ENCODE results near the gene MSMP.
A peak's percentile ranks its signal among the peaks of the same experiment; 100 is the strongest.

MSMP gene

DNA sequence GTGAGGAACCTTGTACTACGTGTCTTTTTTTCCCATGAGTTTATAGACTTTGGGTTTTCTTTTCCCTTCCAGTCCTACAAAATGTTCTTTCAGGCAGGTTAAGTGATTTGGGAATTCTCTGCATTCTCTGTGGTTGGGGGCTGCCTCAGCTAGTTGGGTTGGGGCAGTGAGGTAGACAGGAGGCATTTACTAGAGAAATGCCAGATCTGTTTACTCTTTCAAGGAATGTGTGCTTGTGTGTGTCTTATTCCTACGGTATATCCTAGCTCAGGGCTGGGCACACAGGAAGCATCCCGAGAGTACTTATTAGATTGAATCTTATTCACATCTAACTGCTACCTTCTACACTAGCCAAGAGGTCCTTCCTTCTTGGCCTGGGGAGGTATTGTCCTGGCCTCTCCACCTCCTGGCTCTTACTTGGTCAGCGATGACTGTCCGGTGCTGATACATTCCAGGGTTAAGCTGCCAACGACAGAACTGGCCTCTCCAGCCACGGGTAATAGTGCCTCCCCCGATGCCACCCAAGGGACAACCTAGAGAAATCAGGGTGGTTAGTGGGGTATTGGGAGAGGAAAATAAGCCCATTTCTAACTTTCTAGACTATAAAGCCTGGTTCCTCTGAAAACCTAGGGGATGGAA is 10.1 kb downstream of the MSMP start:
- DNase-seq (ENCODE audit: low read depth): no peak

DNA sequence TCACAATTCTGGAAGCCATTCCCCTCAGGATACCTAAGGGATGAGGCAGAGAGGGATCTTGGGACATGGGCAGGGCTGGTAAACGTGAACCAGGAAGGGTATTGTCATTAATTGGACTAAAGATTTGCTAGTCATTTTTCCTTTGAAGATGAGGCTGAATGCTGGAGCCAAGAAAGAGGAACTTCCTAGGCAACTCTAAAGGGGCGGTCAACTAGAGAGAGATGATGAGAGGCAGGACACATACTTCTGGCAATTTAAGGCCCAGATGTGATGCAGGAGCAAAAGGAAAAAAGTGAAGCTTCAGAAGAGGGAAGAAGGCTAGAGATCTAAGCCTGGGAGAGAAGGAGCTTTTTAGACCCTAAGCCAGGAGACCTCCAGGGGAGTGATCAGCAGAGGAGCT is 10.6 kb downstream of the MSMP start:
- DNase-seq (ENCODE audit: low read depth): no peak

DNA sequence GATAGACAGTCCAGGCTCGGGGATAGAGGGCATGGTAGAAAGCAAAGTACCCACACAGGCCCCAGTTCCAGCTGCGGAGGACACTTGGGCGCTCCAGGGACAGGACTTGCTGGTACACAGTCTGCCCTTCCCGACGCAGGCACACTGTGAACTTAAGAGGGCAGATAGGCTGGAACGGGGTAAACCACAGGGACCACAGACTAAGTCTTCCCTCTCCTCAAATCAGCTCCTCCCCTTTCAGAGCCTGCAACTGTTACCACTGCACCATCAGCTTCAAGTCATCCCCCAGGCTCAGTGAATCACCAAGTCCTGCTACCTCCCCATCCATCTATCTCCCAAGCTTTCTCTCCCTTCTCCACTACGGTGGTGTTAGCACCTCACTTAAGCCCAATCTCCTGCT is 12.3 kb downstream of the MSMP start:
- DNase-seq (ENCODE audit: low read depth): no peak

DNA sequence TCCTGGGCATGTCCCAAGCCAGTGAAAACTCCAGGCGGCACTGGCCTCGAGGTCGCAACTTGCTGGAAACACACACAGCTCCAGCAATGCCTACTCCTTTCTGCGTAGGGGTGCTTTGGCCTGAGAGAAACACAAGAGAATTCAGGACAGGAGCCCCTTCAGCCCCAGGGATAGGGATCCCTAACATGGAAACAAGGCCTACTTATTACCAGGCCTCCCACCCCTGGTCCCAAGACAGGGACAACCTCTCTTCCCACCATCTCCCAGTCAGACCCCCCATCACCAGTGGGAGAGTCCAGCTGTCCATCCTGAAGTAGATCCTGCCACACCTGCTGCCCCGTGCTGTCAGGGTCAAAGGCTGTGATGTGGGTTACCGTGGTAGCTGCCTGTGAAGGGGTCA is 13.8 kb downstream of the MSMP start:
- DNase-seq (ENCODE audit: low read depth): no peak

DNA sequence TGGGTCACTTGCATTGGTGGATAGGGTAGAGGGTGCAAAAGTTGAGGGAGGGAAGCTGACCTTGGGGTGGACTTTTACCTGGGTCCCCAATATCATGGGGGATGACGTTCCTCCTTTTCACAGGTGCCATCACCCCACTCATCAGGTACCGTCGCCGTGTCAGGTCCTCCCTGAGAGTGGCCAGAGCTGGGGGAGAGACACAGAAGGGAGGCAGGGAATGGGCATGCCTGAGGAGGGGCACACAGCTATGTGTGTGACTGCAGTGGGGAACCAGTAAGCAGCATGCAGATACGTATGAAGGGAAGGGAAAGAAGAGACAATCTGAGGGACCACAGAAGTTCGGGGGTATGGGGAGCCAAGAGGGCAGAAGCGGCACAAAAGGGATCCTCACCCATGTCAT is 15.2 kb downstream of the MSMP start:
- DNase-seq (ENCODE audit: low read depth): no peak

DNA sequence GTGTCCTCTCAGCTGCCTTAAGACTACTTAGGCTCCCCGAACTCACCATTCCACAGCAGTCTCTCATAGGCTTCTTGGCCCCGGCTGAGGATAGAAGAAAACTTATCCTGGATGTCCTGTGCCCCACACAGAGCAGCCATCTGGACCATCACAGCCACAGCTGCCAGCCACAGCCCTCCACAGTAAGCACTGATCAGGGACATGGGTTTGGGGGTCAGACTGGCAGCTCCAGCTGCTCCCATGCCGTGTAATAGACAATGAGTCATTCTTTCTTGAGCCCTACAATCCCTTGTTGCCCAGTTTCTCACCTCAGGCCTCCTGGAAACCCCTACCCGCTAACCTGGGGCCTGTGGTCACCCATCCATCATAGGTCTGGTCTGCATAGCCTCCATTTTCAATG is 15.9 kb downstream of the MSMP start:
- no peak for DNase-seq (ENCODE audit: low read depth)

DNA sequence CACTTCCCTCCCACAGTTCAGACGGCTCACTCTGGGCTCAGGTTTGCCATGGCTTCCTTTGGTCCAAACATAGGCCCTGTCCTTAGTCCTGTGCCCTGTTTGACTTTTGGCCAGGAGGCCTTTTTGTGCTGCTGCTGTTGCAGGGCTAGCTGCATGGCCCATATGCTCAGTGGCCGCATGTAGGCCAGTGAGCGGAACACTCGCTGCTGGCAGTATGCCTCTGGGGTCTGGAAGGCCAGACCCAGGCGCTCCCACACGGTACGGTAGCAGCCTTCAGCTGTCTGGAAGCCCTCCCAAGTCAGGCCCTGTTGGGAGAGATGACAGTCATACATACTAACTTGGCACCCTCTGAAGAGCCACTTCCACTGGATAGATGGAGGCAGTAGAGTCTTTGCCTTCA is 16.9 kb downstream of the MSMP start:
- DNase-seq (ENCODE audit: low read depth): no peak

DNA sequence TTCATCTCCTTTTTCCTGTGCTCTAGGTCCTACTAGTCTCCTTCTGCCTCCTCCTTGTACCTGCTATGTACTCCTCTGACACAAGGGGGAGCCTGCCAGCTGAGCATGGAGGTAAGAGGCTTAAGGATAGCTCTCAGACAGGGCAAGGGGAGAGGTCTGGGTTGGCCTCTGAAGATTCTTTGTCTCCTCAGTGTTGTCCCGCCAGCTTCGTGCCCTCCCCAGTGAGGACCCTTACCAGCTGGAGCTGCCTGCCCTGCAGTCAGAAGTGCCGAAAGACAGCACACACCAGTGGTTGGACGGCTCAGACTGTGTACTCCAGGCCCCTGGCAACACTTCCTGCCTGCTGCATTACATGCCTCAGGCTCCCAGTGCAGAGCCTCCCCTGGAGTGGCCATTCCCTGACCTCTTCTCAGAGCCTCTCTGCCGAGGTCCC is 17.9 kb downstream of the MSMP start:
- no peak for DNase-seq (ENCODE audit: low read depth)

DNA sequence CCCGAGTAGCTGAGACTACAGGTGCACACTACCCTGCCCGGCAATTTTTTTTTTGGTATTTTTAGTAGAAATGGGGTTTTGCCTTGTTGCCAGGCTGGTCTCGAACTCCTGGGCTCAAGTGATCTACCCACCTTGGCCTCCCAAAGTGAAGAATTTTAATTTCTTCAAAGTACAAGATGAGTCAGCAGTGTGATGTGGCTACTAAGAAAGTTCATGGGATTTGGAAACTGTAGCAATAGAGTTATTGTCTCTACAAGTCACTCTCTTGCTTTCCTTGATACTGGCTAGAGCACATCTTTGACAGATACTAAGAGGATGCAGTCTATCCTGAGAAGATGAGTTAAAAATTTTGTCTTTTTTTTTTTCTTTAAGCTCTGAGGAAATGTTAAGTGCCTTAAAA is 20.0 kb downstream of the MSMP start:
- DNase-seq (ENCODE audit: low read depth): no peak

DNA sequence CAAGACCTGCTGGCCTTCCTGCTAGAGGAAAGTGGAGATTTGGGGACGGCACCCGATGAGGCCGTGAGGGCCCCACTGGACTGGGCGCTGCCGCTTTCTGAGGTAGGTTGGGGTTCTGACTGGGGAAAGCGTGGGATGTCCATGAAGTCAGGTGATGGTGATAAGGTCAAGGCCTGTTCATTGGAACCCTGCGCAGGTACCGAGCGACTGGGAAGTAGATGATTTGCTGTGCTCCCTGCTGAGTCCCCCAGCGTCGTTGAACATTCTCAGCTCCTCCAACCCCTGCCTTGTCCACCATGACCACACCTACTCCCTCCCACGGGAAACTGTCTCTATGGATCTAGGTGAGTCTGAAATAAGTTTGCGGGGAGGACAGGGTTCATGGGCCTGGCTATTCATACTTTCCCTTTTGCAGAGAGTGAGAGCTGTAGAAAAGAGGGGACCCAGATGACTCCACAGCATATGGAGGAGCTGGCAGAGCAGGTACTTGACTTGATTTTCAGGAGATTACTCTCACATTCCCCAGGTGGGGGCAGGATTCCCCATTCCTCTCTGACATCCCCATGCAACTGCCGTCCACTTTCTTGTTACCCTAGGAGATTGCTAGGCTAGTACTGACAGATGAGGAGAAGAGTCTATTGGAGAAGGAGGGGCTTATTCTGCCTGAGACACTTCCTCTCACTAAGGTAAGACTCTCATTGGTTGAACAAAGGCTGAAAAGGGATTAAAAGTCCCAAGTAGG is 21.1 kb downstream of the MSMP start:
- DNase-seq (ENCODE audit: low read depth): no peak

DNA sequence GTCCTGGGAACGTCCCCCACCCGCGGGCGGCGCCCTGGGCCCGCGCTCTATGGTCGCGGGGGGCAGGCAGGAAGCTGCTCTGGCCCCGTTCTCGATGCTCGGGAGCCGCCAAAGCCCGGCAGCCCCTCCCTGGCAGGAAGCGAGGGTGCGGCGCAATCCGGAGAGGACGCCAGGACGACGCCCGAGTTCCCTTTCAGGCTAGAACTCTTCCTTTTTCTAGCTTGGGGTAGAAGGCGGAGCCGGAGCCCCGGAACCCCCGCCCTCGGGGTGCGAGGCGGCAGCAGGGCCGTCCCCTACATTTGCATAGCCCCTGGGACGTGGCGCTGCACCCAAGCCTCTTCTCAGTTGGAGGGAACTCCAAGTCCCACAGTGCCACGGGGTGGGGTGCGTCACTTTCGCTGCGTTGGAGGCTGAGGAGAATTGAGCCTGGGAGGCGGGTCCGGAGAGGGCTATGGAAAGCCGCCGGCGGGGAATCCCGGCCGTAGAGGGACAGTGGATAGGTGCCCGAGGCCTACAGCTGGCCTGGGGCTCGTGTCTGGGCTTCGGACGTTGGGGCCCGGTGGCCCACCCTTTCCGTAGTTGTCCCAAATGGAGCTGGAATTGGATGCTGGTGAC is 21.8 kb downstream of the MSMP start, which contains the start of the genes CREB3 and TLN1:
Gene CREB3, plus strand, starts transcription at position 482 of the 615 bp plus-strand sequence. Its CDS starts 107 bp downstream, at position 589.
Gene TLN1, minus strand, starts transcription at position 11 of the 615 bp plus-strand sequence. CDS start 6,501 bp downstream, outside the sequence.
- DNase-seq (ENCODE audit: low read depth): peak; percentile 94

DNA sequence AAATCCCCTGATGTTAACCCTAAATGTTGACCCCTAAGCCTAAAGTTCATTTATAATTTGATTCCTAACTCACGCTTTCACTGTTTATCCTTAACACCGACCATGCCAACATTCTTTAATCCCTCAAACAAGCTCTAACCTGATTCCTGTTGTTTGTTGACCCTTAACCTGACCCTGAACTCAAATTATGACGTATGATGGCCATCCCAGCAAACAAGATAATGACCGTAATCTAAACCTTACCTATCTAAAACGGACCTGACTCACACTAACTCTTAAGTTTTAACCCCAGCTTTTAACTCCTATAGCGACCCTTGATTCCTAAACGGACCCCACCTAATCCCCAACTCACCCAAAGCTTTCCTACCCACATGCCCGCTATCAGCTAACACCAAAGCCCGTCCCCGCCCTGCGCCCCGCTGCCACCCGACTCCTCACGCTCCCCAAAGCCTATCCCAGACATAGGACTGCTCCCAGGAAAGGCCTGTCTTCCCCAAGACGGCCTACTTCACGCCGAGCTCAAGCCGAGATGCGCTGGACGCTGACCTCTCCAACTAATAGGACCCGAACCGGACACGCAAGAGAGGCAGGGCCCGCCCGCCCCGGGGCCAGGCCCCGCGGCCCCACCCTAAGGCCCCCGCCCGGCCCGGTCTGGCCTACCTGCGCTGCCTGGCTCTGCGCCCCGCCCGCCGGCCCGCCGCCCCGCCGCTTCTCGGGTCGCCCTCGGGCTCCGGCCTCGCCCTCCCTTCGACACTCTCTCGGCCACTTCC is 22.5 kb downstream of the MSMP start:
- no peak for DNase-seq (ENCODE audit: low read depth)

DNA sequence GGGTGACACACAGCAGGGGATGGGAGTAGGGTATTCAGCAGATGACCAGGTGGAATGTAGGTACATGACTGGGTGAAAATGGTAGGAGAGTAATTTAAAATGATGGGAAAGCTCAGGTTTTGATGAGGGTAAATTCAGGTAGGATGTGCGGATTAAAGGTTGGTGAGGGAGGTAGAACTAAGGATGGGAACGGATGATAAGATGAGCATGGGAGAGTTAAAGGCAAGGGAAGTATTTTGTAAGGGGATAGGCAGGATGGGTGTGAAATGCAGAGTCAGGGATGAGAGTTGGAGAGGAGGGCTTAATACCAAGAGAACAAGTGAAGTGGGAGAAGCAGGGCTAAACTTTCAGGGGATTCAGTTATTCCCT is 23.6 kb downstream of the MSMP start:
- no peak for DNase-seq (ENCODE audit: low read depth)

DNA sequence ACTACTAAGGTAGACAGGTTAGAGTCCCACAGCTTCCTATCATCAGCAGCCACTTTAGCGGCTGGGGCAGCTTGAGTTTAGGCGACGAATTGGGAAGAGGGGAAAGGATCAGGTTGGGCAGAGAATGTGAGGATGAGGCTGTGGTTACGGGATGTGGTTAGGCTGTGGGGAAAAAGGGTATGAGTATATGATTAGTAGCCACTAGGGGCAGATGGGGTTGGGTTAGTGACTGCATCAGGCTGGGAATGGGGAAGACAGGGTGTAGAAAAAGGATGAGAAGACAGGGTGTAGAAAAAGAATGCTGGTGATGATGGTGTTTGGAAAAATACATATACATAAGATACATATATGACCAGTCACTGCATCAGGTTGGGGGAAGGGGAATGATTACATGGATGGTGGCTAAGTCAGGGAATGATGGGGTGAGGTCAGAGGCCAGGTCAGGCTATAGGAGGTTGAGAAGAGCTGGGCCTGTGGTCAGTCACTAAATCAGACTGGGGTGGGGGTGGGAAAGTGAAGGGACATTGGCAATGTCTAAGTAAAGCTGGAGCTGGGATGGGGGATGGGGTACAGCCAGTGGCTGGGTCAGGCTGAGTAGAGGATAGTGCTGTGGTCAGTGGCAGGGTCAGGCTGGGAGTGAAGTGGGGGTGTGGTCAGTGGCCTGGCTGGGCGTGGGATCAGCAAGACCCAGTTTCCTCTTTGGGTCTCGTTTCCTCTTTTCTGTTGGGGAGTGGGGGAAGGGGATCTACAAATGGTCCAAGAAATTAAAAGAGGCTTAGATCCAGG is 24.2 kb downstream of the MSMP start:
- DNase-seq (ENCODE audit: low read depth): peak; percentile 90

DNA sequence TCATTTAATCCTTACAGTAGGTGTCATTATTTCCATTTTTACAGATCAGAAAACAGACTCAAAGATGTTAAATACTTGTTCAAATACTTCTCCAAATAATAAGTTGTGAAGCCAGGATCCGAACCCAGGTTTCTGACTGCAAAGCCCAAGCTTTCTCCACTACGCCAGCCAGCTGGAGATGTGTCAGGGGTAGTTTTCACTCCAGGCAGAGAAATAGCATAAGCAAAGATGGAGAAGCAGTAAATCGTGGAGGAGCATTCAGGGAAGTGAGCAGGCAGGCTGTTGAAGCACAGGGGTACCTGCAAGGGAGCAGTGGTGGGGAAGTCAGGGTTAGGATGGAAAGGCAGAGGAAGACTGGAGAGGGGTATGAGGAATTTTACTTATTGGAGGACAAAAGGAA is 25.0 kb downstream of the MSMP start:
- no peak for DNase-seq (ENCODE audit: low read depth)

DNA sequence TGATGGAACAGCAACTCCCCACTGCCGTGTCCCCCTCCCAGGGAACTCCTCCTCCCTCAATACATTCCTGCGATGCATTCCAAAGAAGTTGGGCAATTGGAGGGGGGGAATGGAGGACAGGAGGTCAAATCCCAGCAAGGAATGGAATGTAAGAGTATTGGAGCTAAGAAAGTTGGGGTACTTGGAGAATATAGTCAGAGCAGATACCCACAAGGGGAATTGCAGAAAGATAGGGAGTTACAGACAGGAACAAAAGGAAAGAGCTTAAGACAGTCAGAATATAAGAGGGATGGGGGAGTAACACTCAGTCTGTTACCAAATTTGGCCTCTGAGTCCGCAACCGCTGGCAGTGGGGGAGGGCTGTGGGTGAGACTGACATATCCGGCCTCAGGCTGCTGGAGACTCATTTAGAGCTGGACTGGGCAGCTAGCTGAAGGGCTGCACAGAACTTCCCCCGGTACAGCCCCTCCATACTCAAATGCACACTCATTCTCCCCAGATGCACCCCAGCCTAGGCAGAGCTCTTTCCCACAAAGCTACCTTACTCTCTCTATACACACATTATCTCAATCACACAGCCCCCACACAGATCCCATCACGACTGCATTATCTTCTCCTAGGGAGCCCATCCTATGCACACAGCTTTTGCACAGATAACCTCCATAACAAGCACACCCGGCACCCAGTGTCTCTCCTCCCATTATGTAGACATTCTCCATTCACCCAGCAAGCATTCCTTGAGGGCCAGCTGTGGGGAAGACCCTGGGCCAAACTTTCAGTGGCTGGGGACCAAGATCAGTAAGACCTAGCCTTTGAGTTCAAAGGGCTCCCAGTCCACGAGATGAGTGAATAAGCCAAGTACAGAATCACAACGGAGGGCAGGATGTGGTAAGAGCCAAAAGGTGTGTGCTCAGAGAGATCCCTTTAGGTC is 25.8 kb downstream of the MSMP start:
- DNase-seq (ENCODE audit: low read depth): peak; percentile 94

DNA sequence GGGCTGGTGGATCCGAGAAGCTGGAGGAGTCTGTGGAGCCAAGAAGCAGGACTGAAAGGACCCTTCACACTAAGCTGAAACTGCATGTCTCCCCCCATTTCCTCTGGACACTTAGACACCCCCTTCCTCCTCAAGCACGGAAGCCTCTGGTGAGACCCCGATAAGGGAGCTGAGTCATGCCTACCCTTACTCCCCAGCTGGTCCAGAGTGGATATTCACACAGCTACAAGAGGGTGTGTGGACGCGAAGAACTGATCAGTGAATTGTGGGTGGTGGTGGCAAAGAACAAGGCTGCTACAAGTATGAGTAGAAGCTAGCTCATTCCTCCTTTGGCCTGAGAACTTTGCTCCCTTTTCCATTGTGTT is 26.4 kb downstream of the MSMP start:
- no peak for DNase-seq (ENCODE audit: low read depth)

DNA sequence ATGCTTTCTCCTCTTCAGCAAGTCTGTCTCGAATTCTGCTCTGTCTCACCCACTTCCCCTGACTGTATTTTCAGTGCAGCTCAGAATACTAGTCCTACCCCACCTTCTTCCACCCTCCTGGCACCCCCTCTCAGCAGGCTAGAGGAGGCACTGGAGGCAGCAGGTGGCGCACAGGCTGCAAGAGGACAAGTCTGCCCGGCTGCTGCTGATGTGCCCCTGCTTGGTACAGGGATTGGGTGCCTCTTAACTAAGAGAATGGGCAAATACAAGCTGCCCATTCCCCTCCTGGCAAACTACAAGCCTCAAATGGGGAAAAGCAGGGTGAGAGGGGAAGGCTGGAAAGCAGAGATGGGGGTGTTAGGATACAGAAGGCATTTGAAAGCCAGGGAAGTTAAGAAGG is 27.1 kb downstream of the MSMP start:
- no peak for DNase-seq (ENCODE audit: low read depth)

DNA sequence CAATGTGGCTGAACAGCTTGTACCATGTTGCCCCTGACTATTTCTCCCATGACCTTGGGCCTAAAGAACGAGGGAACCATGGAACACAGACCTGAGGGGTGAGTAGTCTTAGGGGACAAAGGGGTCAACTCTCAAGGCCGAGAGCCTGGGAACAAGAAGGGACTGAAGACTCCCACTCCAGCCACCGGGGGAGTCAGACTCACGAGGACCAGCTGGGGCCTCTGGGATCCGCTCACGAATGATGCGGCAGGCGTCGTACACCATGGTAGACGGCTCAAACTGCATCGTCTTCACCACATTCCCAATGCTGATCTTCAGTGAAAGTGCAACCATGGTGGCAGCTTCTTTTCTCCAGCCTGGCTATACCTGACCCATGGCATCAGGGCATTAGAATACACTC is 28.7 kb downstream of the MSMP start:
- no peak for DNase-seq (ENCODE audit: low read depth)

DNA sequence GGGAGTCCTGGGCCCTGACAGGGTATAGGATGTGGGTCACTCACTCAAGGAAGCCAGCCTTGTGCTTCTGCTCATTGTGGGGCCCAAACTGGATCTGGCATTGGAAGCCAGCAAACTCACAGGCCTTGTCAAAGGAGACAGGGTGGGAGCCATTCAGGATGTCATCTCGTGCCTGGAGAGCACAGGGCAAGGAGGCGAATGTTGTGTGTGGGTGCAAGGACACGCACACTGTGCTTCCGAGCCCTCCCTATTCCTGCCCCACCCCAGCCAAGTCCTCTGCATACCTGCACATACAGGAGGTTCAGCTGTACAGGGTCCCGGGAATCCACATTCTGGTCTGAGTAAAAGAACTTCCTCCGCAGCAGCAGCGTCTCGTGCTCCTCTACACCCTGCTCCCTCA is 30.2 kb downstream of the MSMP start:
- DNase-seq (ENCODE audit: low read depth): no peak

DNA sequence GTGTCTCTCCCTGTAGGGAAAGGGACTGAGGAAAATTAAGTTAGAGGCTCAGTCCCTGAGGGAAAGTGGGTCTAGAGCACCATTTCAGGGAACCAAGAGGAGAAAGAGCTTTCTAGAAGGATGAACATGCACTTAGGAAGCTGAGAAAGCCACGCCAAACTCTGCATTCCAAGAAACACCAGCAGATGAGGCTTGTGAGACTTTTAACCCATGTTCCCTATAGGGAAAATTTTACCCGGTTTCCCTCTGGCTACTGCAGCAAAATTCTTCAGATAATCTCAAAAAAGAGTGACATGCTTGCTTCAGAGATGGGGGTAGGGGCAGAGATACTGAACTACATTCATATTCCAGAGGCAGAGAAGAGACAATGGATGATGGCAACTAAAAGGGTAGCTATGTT is 30.6 kb downstream of the MSMP start:
- no peak for DNase-seq (ENCODE audit: low read depth)
